HEK293T (cell line): ENCODE results near the gene HIGD2A.

Experiments
- CTCF ChIA-PET: fragments of 350-600 bp; formaldehyde crosslinking; extraction: SDS; loops from one replicate; lab custom pipeline; 2021; ENCODE audit warnings: antibody characterized with exemption, inconsistent platforms; lab: Yijun Ruan, JAX
- POLR2A ChIA-PET: fragments of 350-600 bp; formaldehyde crosslinking; extraction: SDS; loops from one replicate; lab custom pipeline; 2020; ENCODE audit warnings: antibody characterized with exemption, inconsistent platforms; lab: Yijun Ruan, JAX
- DNase-seq: peaks from one replicate; pipeline ENCODE4 v3.0.0; 2012; ENCODE audit warnings: mixed read lengths; ENCODE audit errors: extremely low spot score
- ARNT ChIP-seq: fragments of 450-650 bp; IDR thresholded peaks from 2 replicates; pipeline ENCODE4 v1.6.1; 2017; ENCODE audit warnings: mild to moderate bottlenecking
- BHLHE40 ChIP-seq: fragments of 450-650 bp; IDR thresholded peaks from 2 replicates; pipeline ENCODE4 v1.6.1; 2016; ENCODE audit warnings: mild to moderate bottlenecking, moderate library complexity, borderline replicate concordance
- CTBP1 ChIP-seq: fragments of 450-650 bp; IDR thresholded peaks from 2 replicates; pipeline ENCODE4 v1.6.1; 2016; ENCODE audit warnings: borderline replicate concordance
- ELF4 ChIP-seq: fragments of 450-650 bp; IDR thresholded peaks from 2 replicates; pipeline ENCODE4 v1.6.1; 2017; ENCODE audit warnings: antibody characterized with exemption
- FOXA1 ChIP-seq: fragments of 450-650 bp; IDR thresholded peaks from 2 replicates; pipeline ENCODE4 v1.6.1; 2016; ENCODE audit warnings: mild to moderate bottlenecking
- FOXK2 ChIP-seq: fragments of 450-650 bp; IDR thresholded peaks from 2 replicates; pipeline ENCODE4 v1.6.1; 2016; ENCODE audit warnings: mild to moderate bottlenecking
- FOXM1 ChIP-seq: fragments of 450-650 bp; IDR thresholded peaks from 2 replicates; pipeline ENCODE4 v1.6.1; 2017; ENCODE audit warnings: mild to moderate bottlenecking, borderline replicate concordance
- HDGF ChIP-seq: fragments of 450-650 bp; IDR thresholded peaks from 2 replicates; pipeline ENCODE4 v1.6.1; 2017; ENCODE audit warnings: antibody characterized with exemption, borderline replicate concordance
- L3MBTL2 ChIP-seq: fragments of 450-650 bp; conservative IDR thresholded peaks from 2 replicates; pipeline ENCODE4 v1.6.1; 2016; ENCODE audit warnings: mild to moderate bottlenecking
- LEF1 ChIP-seq: fragments of 450-650 bp; IDR thresholded peaks from 2 replicates; pipeline ENCODE4 v1.6.1; 2017; ENCODE audit warnings: mild to moderate bottlenecking, borderline replicate concordance
- NFRKB ChIP-seq: fragments of 450-650 bp; IDR thresholded peaks from 2 replicates; pipeline ENCODE4 v1.6.1; 2016; ENCODE audit warnings: mild to moderate bottlenecking, moderate library complexity
- PKNOX1 ChIP-seq: fragments of 450-650 bp; IDR thresholded peaks from 2 replicates; pipeline ENCODE4 v1.6.1; 2016
- SP1 ChIP-seq: fragments of 450-650 bp; IDR thresholded peaks from 2 replicates; pipeline ENCODE4 v1.6.1; 2017
- SUZ12 ChIP-seq: fragments of 450-650 bp; IDR thresholded peaks from 2 replicates; pipeline ENCODE4 v1.6.1; 2016; ENCODE audit warnings: mild to moderate bottlenecking
- TARDBP ChIP-seq: fragments of 450-650 bp; IDR thresholded peaks from 2 replicates; pipeline ENCODE4 v1.6.1; 2016
- ZNF384 ChIP-seq: fragments of 450-650 bp; IDR thresholded peaks from 2 replicates; pipeline ENCODE4 v1.6.1; 2016

The HIGD2A gene

GRCh38 chr5:176359658-176360057 lies 28.9 kb upstream of the HIGD2A start:
- ChIA-PET CTCF (no interaction called here), POLR2A (interaction anchor here (1.3 to 3.7 kb wide), 3 partner anchors 9 to 29 kb away, joined by 3 to 22 read pairs (median 7); partner anchors contain the start of genes HIGD2A and NOP16)
- no peak for TF ChIP-seq NFRKB
- TF ChIP-seq TARDBP, result no peak
- no peak for DNase-seq

GRCh38 chr5:176360894-176361436 lies 27.6 kb upstream of the HIGD2A start:
- TF ChIP-seq SP1 (no peak), PKNOX1 (no peak), ELF4 (no peak), HDGF (no peak), NFRKB (no peak), SUZ12 (no peak)
- CTCF ChIA-PET, result interaction anchor here (1.7 kb wide), 1 partner anchor 177 kb away, joined by 4 read pairs; no protein-coding TSS in a partner anchor
- peak; percentile 44 for DNase-seq
- POLR2A ChIA-PET, result interaction anchor here (0.7 to 3.7 kb wide), 8 partner anchors 8 to 183 kb away, joined by 3 to 22 read pairs (median 6); partner anchors contain the start of genes CLTB, HIGD2A and NOP16

GRCh38 chr5:176361437-176362232 lies 26.9 kb upstream of the HIGD2A start, which contains the start of gene KIAA1191:
Gene KIAA1191, minus strand, starts transcription at chr5:176361764. Its CDS starts 2,256 bp downstream, at chr5:176359508.
- POLR2A ChIA-PET, result interaction anchor here (0.6 to 3.7 kb wide), 8 partner anchors 8 to 195 kb away, joined by 3 to 22 read pairs (median 4); partner anchors contain the start of genes CLTB, HIGD2A and NOP16
- peak; percentile 95 for DNase-seq
- CTCF ChIA-PET, result interaction anchor here (1.7 kb wide), 1 partner anchor 176 kb away, joined by 4 read pairs; no protein-coding TSS in a partner anchor
- TF ChIP-seq ZNF384, result no peak
- TF ChIP-seq PKNOX1, result no peak
- TF ChIP-seq L3MBTL2, result 0 out of 2 replicates have a peak, but pooled peaks have one; percentile 38
- no peak for TF ChIP-seq CTBP1
- TF ChIP-seq ELF4, result peak; percentile 62
- peak; percentile 71; the same call in 1 of the 2 replicates for TF ChIP-seq TARDBP
- no peak for TF ChIP-seq BHLHE40
- no peak for TF ChIP-seq HDGF
- no peak for TF ChIP-seq SUZ12
- no peak for TF ChIP-seq FOXM1
- no peak for TF ChIP-seq FOXA1
- TF ChIP-seq LEF1, result no peak

GRCh38 chr5:176362233-176362490 lies 26.4 kb upstream of the HIGD2A start:
- ChIA-PET POLR2A (interaction anchor here (0.6 to 3.7 kb wide), 4 partner anchors 9 to 194 kb away, joined by 3 to 22 read pairs (median 8); partner anchors contain the start of genes HIGD2A and NOP16), CTCF (interaction anchor here (1.7 kb wide), 1 partner anchor 176 kb away, joined by 4 read pairs; no protein-coding TSS in a partner anchor)
- no peak for DNase-seq
- TF ChIP-seq FOXM1 (no peak), HDGF (no peak), ARNT (no peak), PKNOX1 (no peak), ZNF384 (no peak), LEF1 (no peak), CTBP1 (no peak), FOXK2 (no peak), SUZ12 (no peak), SP1 (no peak), TARDBP (no peak)

GRCh38 chr5:176364765-176365350 lies 23.7 kb upstream of the HIGD2A start:
- POLR2A ChIA-PET, result no interaction called here
- CTCF ChIA-PET, result no interaction called here
- TF ChIP-seq L3MBTL2, result 0 out of 2 replicates have a peak, but pooled peaks have one; percentile 33
- TF ChIP-seq FOXM1, result no peak
- DNase-seq, result no peak
